Body of pancreas (tissue), 4 donors: ENCODE measurements around the gene CROCC2. TPM values are rescaled to one million over a fixed set of nuclear protein-coding genes. Genes with fewer than 3 reads are reported as not detected.

ENCODE experiments used
- ATAC-seq: fragments of 150-250 bp; one replicate; pipeline ENCODE4 v1.9.1; 2016
- DNase-seq, 4 donors: peaks; one replicate each; pipeline ENCODE4 v3.0.0-alpha.2; 2019
- H3K27ac ChIP-seq, 4 donors: fragments of 200-600 bp; sonication (generic); 1 replicate in 3 of 4; 2 replicates in 1 of 4; pipeline versions ENCODE4 v1.5.1 to v1.6.1; 2016 to 2019; ENCODE audit warnings: mild to moderate bottlenecking in 1 of 4, mixed read lengths in 1 of 4, moderate library complexity in 1 of 4
- H3K27me3 ChIP-seq, 2 donors: fragments of 200-600 bp; sonication (generic); one replicate each; pipeline ENCODE4 v1.6.0; 2016; ENCODE audit warnings: mild to moderate bottlenecking in 1 of 2
- H3K36me3 ChIP-seq, 2 donors: fragments of 200-600 bp; sonication (generic); replicated peaks in 1 of 2; 2 replicates each; pipeline ENCODE4 v1.5.1; 2016; ENCODE audit warnings: low read depth in 2 of 2; ENCODE audit not compliant: insufficient read depth in 1 of 2
- H3K4me1 ChIP-seq: fragments of 200-600 bp; sonication (generic); one replicate; pipeline ENCODE4 v1.6.0; 2016
- H3K4me3 ChIP-seq, 2 donors: fragments of 200-600 bp; sonication (generic); 1 replicate in 1 of 2; 2 replicates in 1 of 2; pipeline ENCODE4 v1.5.1; 2016 to 2019
- H3K9me3 ChIP-seq, 3 donors: fragments of 200-600 bp; sonication (generic); 1 replicate in 2 of 3; 2 replicates in 1 of 3; pipeline ENCODE4 v1.5.1; 2016
- CTCF ChIP-seq, 7 experiments: fragments of 450-650 bp in 4 of 7; fragments of 200-600 bp in 3 of 7; sonication (generic) in 3 of 7; IDR thresholded peaks; one replicate each; pipeline ENCODE4 v1.5.1; 2016 to 2019; ENCODE audit warnings: antibody characterized with exemption in 7 of 7
- POLR2A ChIP-seq, 3 donors: fragments of 450-650 bp; IDR thresholded peaks; one replicate each; pipeline ENCODE4 v1.6.1; 2016; ENCODE audit warnings: antibody characterized with exemption in 3 of 3, mild to moderate bottlenecking in 2 of 3
- WGBS, 2 donors: methylation state at CpG; one replicate each; pipeline ENCODE4 v1.1.5; 2017; 5-methylcytosine and 5-hydroxymethylcytosine counted together
- intact Hi-C: fragments of 100-400 bp; cut with DNase I; formaldehyde crosslinking; loops from one replicate; pipeline ENCODE4 v1.15.1; 2023
- total RNA-seq, 2 donors: library from RNA; depleted of rRNA; stranded (reverse); fragments of >200 nt; gene quantifications; one replicate each; pipeline ENCODE4 v1.1.0, GENCODE V29; 2016

The CROCC2 gene
- total RNA-seq, 2 donors from 2014 or later: under 0.01 TPM; not detected in 1

- 53 to 72% methylated on average over 6 of the region's 6 CpGs for WGBS, 2 donors
These were observed 24.2 kb upstream of the CROCC2 start for GRCh38 chr2:240881913-240882312.

GRCh38 chr2:240884221-240884620 lies 21.9 kb upstream of the CROCC2 start:
- intact Hi-C loops: no loop called here
- 95 to 100% methylated on average over 2 of the region's 2 CpGs for WGBS, 2 donors
- ATAC-seq: no peak

More at GRCh38 chr2:240881913-240882312, 24.2 kb upstream of the CROCC2 start:
- ATAC-seq (no peak), DNase-seq (peak in 2 of 4 donors; percentile 5 to 9)
- Histone ChIP-seq H3K9me3 (no peaks in the 10 kb centered on the region), H3K4me3 (no peak overlapping the region), H3K27me3 (no peaks in the 10 kb centered on the region), H3K4me1 (no peaks in the 10 kb centered on the region), H3K27ac (no peak overlapping the region), H3K36me3 (no peaks in the 10 kb centered on the region)
- TF ChIP-seq POLR2A (IDR thresholded peaks at IDR 0.05) (no peak), CTCF (IDR thresholded peaks at IDR 0.05) (no peak)
- intact Hi-C loops: no loop called here

GRCh38 chr2:240884745-240885144 lies 21.4 kb upstream of the CROCC2 start:
- no peak for DNase-seq
- Histone ChIP-seq H3K27me3 (no peaks in the 10 kb centered on the region), H3K4me1 (no peaks in the 10 kb centered on the region), H3K36me3 (no peaks in the 10 kb centered on the region), H3K27ac (no peak overlapping the region), H3K4me3 (no peak overlapping the region), H3K9me3 (no peaks in the 10 kb centered on the region)
- ATAC-seq: no peak
- intact Hi-C loops: no loop called here
- WGBS, 2 donors: 56 to 60% methylated on average over 2 to 3 of the region's 3 CpGs
- no peak for TF ChIP-seq POLR2A (IDR thresholded peaks at IDR 0.05)
- no peak for TF ChIP-seq CTCF (IDR thresholded peaks at IDR 0.05)

More at GRCh38 chr2:240884221-240884620, 21.9 kb upstream of the CROCC2 start:
- DNase-seq: peak in 1 of 4 donors; percentile 4
- TF ChIP-seq CTCF (IDR thresholded peaks at IDR 0.05) (no peak), POLR2A (IDR thresholded peaks at IDR 0.05) (no peak)
- H3K9me3 ChIP-seq: no peaks in the 10 kb centered on the region
- no peak overlapping the region for H3K4me3 ChIP-seq
- no peaks in the 10 kb centered on the region for H3K36me3 ChIP-seq
- no peaks in the 10 kb centered on the region for H3K4me1 ChIP-seq
- H3K27me3 ChIP-seq: no peaks in the 10 kb centered on the region
- no peak overlapping the region for H3K27ac ChIP-seq

GRCh38 chr2:240885566-240885965 lies 20.6 kb upstream of the CROCC2 start:
- intact Hi-C loops: no loop called here
- H3K27me3 ChIP-seq: no peaks in the 10 kb centered on the region
- no peaks in the 10 kb centered on the region for H3K4me1 ChIP-seq
- no peaks in the 10 kb centered on the region for H3K36me3 ChIP-seq
- 70% methylated on average over 1 of the region's 1 CpG for WGBS, 2 donors
- no peaks in the 10 kb centered on the region for H3K9me3 ChIP-seq
- ATAC-seq (no peak), DNase-seq (no peak)
- no peak overlapping the region for H3K27ac ChIP-seq
- TF ChIP-seq POLR2A (IDR thresholded peaks at IDR 0.05) (no peak), CTCF (IDR thresholded peaks at IDR 0.05) (no peak)
- H3K4me3 ChIP-seq: no peak overlapping the region

- no peak for ATAC-seq
- Histone ChIP-seq H3K36me3 (no peaks in the 10 kb centered on the region), H3K4me3 (no peak overlapping the region), H3K27ac (no peak overlapping the region), H3K9me3 (no peaks in the 10 kb centered on the region), H3K27me3 (no peaks in the 10 kb centered on the region), H3K4me1 (no peaks in the 10 kb centered on the region)
- TF ChIP-seq CTCF (IDR thresholded peaks at IDR 0.05) (no peak), POLR2A (IDR thresholded peaks at IDR 0.05) (no peak)
- intact Hi-C loops: no loop called here
- WGBS, 2 donors: 72 to 80% methylated on average over 5 of the region's 5 CpGs
- no peak for DNase-seq
These were observed 20.0 kb upstream of the CROCC2 start for GRCh38 chr2:240886023-240886565.
